Vagina (tissue), 2 donors: ENCODE data around the gene DBNDD2. TPM values are rescaled to one million over a fixed set of nuclear protein-coding genes. Genes with fewer than 3 reads are reported as not detected.
A peak's percentile ranks its signal among the peaks of the same experiment; 100 is the strongest.

Experiments
- DNase-seq, 2 donors: peaks; one replicate each; pipeline ENCODE4 v3.0.0-alpha.2; 2017; ENCODE audit errors: extremely low spot score in 2 of 2
- H3K27ac ChIP-seq: fragments of 200-600 bp; sonication (generic); one replicate; pipeline ENCODE4 v1.5.1; 2019
- H3K27me3 ChIP-seq: fragments of 200-600 bp; sonication (generic); one replicate; pipeline ENCODE4 v1.5.1; 2019
- H3K36me3 ChIP-seq, 2 donors: fragments of 200-600 bp; sonication (generic); one replicate each; pipeline ENCODE4 v1.5.1; 2017 to 2019
- H3K4me1 ChIP-seq: fragments of 200-600 bp; sonication (generic); one replicate; pipeline ENCODE4 v1.5.1; 2019
- H3K4me3 ChIP-seq, 2 donors: fragments of 200-600 bp; sonication (generic); 1 replicate in 1 of 2; 2 replicates in 1 of 2; pipeline ENCODE4 v1.5.1; 2016 to 2019
- H3K9me3 ChIP-seq: fragments of 200-600 bp; sonication (generic); one replicate; pipeline ENCODE4 v1.5.1; 2019
- CTCF ChIP-seq, 3 experiments: fragments of 450-650 bp in 2 of 3; fragments of 200-600 bp in 1 of 3; sonication (generic) in 1 of 3; IDR thresholded peaks; one replicate each; pipeline ENCODE4 v1.5.1; 2017 to 2019; ENCODE audit warnings: antibody characterized with exemption in 3 of 3, mild to moderate bottlenecking in 2 of 3, moderate library complexity in 2 of 3
- POLR2A ChIP-seq, 2 donors: fragments of 450-650 bp; IDR thresholded peaks; one replicate each; pipeline ENCODE4 v1.6.1; 2017; ENCODE audit warnings: antibody characterized with exemption in 2 of 2, mild to moderate bottlenecking in 2 of 2, moderate library complexity in 2 of 2
- POLR2AphosphoS5 ChIP-seq, 2 donors: sonication (generic); formaldehyde crosslinking; IDR thresholded peaks; one replicate each; pipeline ENCODE4 v1.9.0; 2017; ENCODE audit warnings: antibody characterized with exemption in 2 of 2, mild to moderate bottlenecking in 2 of 2, low read depth in 1 of 2; ENCODE audit not compliant: insufficient read depth in 1 of 2
- intact Hi-C: fragments of 100-400 bp; cut with DNase I; formaldehyde crosslinking; loops from one replicate; pipeline ENCODE4 v1.15.1; 2023
- total RNA-seq: library from RNA; depleted of rRNA; stranded (reverse); fragments of >200 nt; gene quantifications from one replicate; pipeline ENCODE4 v1.2.3, GENCODE V29; 2016

Gene DBNDD2
- total RNA-seq, 1 donor from 2014 or later: 57.0 TPM

GRCh38 chr20:45444050-45444449, 36.0 kb downstream of the DBNDD2 start:
- intact Hi-C loops: no loop called here
- H3K27me3 ChIP-seq: no peaks in the 10 kb centered on the region
- H3K9me3 ChIP-seq: no peaks in the 10 kb centered on the region
- no peak for DNase-seq
- peaks cover 7% of the 10 kb centered on the region for H3K4me1 ChIP-seq
- no peak overlapping the region for H3K27ac ChIP-seq
- H3K36me3 ChIP-seq: no peaks in the 10 kb centered on the region
- no peak overlapping the region for H3K4me3 ChIP-seq
- TF ChIP-seq POLR2AphosphoS5 (IDR thresholded peaks at IDR 0.05; ENCODE audit: insufficient read depth in 1 of 2, low read depth in 1 of 2) (no peak), CTCF (IDR thresholded peaks at IDR 0.05) (no peak), POLR2A (IDR thresholded peaks at IDR 0.05) (no peak)

- no peak overlapping the region for H3K4me3 ChIP-seq
- no peak overlapping the region for H3K27ac ChIP-seq
- H3K36me3 ChIP-seq: no peaks in the 10 kb centered on the region
- TF ChIP-seq CTCF (IDR thresholded peaks at IDR 0.05) (no peak), POLR2A (IDR thresholded peaks at IDR 0.05) (no peak), POLR2AphosphoS5 (IDR thresholded peaks at IDR 0.05; ENCODE audit: insufficient read depth in 1 of 2, low read depth in 1 of 2) (no peak)
- intact Hi-C loops: loop anchor here (5.0 kb wide), 1 partner anchor 89 kb away; no protein-coding TSS in a partner anchor
- H3K4me1 ChIP-seq: peaks cover 7% of the 10 kb centered on the region
- H3K27me3 ChIP-seq: no peaks in the 10 kb centered on the region
- no peak for DNase-seq
- no peaks in the 10 kb centered on the region for H3K9me3 ChIP-seq
These were observed 37.9 kb downstream of the DBNDD2 start for GRCh38 chr20:45445805-45446562.

GRCh38 chr20:45448270-45448669, 40.2 kb downstream of the DBNDD2 start:
- Histone ChIP-seq H3K36me3 (no peaks in the 10 kb centered on the region), H3K9me3 (no peaks in the 10 kb centered on the region), H3K4me1 (peaks cover 7% of the 10 kb centered on the region), H3K27ac (no peak overlapping the region), H3K4me3 (no peak overlapping the region), H3K27me3 (no peaks in the 10 kb centered on the region)
- no peak for TF ChIP-seq POLR2AphosphoS5 (IDR thresholded peaks at IDR 0.05; ENCODE audit: insufficient read depth in 1 of 2, low read depth in 1 of 2)
- TF ChIP-seq CTCF (IDR thresholded peaks at IDR 0.05): no peak
- no peak for TF ChIP-seq POLR2A (IDR thresholded peaks at IDR 0.05)
- intact Hi-C loops: loop anchor here (5.0 kb wide), 1 partner anchor 91 kb away; no protein-coding TSS in a partner anchor
- DNase-seq: no peak

- H3K27me3 ChIP-seq: no peaks in the 10 kb centered on the region
- no peaks in the 10 kb centered on the region for H3K9me3 ChIP-seq
- TF ChIP-seq POLR2AphosphoS5 (IDR thresholded peaks at IDR 0.05; ENCODE audit: insufficient read depth in 1 of 2, low read depth in 1 of 2) (peak in 1 of 2 donors; percentile 68), CTCF (IDR thresholded peaks at IDR 0.05) (no peak), POLR2A (IDR thresholded peaks at IDR 0.05) (no peak)
- peak overlapping the region; percentile 76 for H3K27ac ChIP-seq
- no peak overlapping the region for H3K4me3 ChIP-seq
- no peaks in the 10 kb centered on the region for H3K36me3 ChIP-seq
- peaks cover 3% of the 10 kb centered on the region for H3K4me1 ChIP-seq
- intact Hi-C loops: loop anchor here (5.0 kb wide), 1 partner anchor 92 kb away; no protein-coding TSS in a partner anchor
- no peak for DNase-seq
These were observed 41.4 kb downstream of the DBNDD2 start for GRCh38 chr20:45449528-45449927.
